H4 (cell line): Measurements from ENCODE around the gene DIP2B. TPM values are rescaled to one million over a fixed set of nuclear protein-coding genes. Genes with fewer than 3 reads are reported as not detected.
"Not testable (repeated sequence)": the region's sequence is repeated elsewhere in the genome, so short reads cannot be mapped to it uniquely, and the experiment has no call there.

Source experiments
- DNase-seq: peaks from one replicate; pipeline ENCODE4 v3.0.0-alpha.2; 2015; ENCODE audit warnings: low spot score
- total RNA-seq: library from RNA; depleted of rRNA; stranded (reverse); fragments of >200 nt; shearing (Covaris generic); gene quantifications from 2 replicates; pipeline ENCODE4 v1.2.3, GENCODE V29; 2014

Gene DIP2B
- total RNA-seq, 1 experiment from 2014 or later = 13.2 TPM

- peak; percentile 56 for DNase-seq
These were observed 260.5 kb downstream of the DIP2B start for GRCh38 chr12:50765095-50765911.

GRCh38 chr12:50768391-50768790 lies 263.6 kb downstream of the DIP2B start:
- no peak for DNase-seq

GRCh38 chr12:50768813-50769212 lies 264.0 kb downstream of the DIP2B start:
- DNase-seq = not testable (repeated sequence)

- no peak for DNase-seq
These were observed 266.6 kb downstream of the DIP2B start for GRCh38 chr12:50771409-50771808.

GRCh38 chr12:50772470-50772869 lies 267.7 kb downstream of the DIP2B start:
- DNase-seq = no peak

- DNase-seq = no peak
These were observed 268.1 kb downstream of the DIP2B start for GRCh38 chr12:50772877-50773276.

DNA sequence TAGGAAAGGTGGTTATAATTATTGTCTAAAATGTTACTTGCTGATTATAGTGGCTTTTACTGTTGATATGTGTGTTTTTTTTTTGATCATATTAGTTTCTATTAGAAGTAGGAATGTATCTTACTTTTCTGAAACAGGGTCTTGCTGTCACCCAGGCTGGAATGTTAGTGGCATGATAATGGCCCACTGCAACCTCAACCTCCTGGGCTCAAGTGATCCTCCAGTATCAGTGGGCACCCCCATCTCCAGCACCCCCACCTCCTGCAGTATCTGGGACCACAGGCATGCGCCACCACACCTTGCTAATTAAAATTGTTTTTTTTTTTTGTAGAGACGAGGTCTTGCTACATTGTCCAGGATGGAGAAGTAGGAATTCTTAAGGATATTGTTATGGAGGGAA lies 270.5 kb downstream of the DIP2B start:
- no peak for DNase-seq

- no peak for DNase-seq
These were observed 272.3 kb downstream of the DIP2B start for GRCh38 chr12:50776749-50777728.

- DNase-seq = no peak
These were observed 274.1 kb downstream of the DIP2B start for GRCh38 chr12:50778663-50779590.

DNA sequence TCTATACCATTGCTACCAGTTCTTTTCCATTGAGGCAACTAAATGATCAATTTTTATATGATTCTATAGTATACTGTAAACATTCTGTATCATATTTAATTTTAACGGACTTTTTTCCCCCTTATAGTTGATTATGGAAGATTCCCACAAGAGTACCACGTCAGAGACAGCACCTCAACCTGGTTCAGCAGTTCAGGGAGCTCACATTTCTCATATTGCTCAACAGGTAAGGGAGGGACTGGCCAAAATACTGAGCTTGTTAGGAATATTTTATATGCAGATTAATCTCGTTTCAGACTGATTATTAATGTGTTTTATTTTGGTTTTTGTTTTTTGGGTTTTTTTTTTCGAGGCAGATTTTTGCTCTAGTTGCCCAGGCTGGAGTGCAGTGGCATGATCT lies 275.2 kb downstream of the DIP2B start:
- no peak for DNase-seq

- no peak for DNase-seq
These were observed 279.7 kb downstream of the DIP2B start for GRCh38 chr12:50784501-50784900.

GRCh38 chr12:50785406-50786001 lies 280.7 kb downstream of the DIP2B start:
- DNase-seq = no peak

DNA sequence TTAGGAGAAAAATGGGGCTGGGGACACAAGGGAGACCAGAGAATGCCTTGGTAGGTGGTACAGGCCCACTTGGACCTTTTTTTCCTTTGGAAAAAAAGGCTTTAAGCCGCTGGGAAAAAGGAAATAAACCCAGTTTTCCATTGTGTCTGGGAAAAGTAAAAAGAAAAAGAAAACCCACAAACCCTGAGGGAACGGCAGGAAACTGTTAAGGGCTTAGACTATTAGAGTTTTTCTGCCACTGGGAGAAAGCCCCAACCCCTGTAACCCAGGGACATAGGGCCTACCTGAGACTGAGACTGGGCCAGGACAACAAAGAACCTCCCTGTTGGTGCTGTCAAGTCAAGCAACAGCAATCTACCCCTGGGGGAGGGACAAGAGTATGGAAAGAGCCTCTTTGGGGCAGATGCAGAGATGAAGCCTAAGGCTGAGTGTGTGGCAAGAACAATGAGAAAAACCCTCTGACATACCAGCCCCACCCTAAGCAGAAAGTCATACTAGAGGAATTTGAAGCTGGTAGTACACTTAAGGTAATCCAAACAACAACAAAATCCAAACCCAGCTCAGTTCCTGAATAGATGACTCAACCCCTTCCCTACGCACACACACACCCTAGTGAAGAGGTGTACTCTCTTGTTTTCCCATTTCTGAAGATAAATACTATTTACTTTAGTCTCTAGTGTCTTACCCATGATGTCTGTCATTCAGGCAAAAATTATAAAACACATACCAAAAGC lies 281.9 kb downstream of the DIP2B start:
- peak; percentile 96 for DNase-seq

- no peak for DNase-seq
These were observed 282.8 kb downstream of the DIP2B start for GRCh38 chr12:50787618-50788017.

GRCh38 chr12:50788561-50788960 lies 283.8 kb downstream of the DIP2B start:
- peak; percentile 93 for DNase-seq

GRCh38 chr12:50790081-50790480 lies 285.3 kb downstream of the DIP2B start:
- DNase-seq = peak; percentile 62
